Psoas muscle (tissue), 8 donors: Measurements from ENCODE around the gene PCGF3. TPM values are rescaled to one million over a fixed set of nuclear protein-coding genes. Genes with fewer than 3 reads are reported as not detected.

ENCODE experiments used
- ATAC-seq, 4 donors: fragments of 200-7000 bp; cut with Tn5 transposase; one replicate each; pipeline ENCODE4 v1.9.1; 2020; ENCODE audit warnings: moderate library complexity in 3 of 4, mild to moderate bottlenecking in 2 of 4
- DNase-seq, 2 donors: peaks; one replicate each; pipeline ENCODE4 v3.0.0-alpha.2; 2020
- H3K27ac ChIP-seq: fragments of 200-600 bp; one replicate; pipeline ENCODE4 v1.8.0; 2022
- H3K27me3 ChIP-seq, 3 donors: fragments of 200-600 bp in 1 of 3; one replicate each; pipeline versions ENCODE4 v1.6.1 to v1.8.0; 2013 to 2022; ENCODE audit warnings: low read length in 2 of 3, mild to moderate bottlenecking in 2 of 3, moderate library complexity in 1 of 3; ENCODE audit not compliant: insufficient read depth in 3 of 3
- H3K36me3 ChIP-seq, 2 donors: fragments of 200-600 bp in 1 of 2; one replicate each; pipeline versions ENCODE4 v1.6.1 to v1.8.0; 2013 to 2022; ENCODE audit warnings: low read depth in 1 of 2, mild to moderate bottlenecking in 1 of 2, moderate library complexity in 1 of 2; ENCODE audit not compliant: insufficient read depth in 1 of 2
- H3K4me1 ChIP-seq: fragments of 200-600 bp; one replicate; pipeline ENCODE4 v1.8.0; 2022
- H3K4me3 ChIP-seq: fragments of 200-600 bp; one replicate; pipeline ENCODE4 v1.8.0; 2022; ENCODE audit warnings: mild to moderate bottlenecking
- H3K9me3 ChIP-seq: fragments of 200-600 bp; one replicate; pipeline ENCODE4 v1.8.0; 2022
- WGBS, 3 donors: extraction: QIAGEN DNeasy Blood & Tissue Kit; methylation state at CpG; one replicate each; pipeline versions ENCODE4 v1.1.6 to v1.1.7; 2013; 5-methylcytosine and 5-hydroxymethylcytosine counted together
- intact Hi-C, 2 donors: fragments of 100-400 bp; cut with DNase I; formaldehyde crosslinking; loops; one replicate each; pipeline versions ENCODE4 v1.11.0 to v1.14.2; 2022
- polyA plus RNA-seq, 3 donors: library from polyadenylated mRNA; stranded (reverse); fragments of 200-250 nt; gene quantifications; one replicate each; pipeline ENCODE4 v1.2.3, GENCODE V29; 2013
- total RNA-seq, 4 donors: library from RNA; stranded (reverse); fragmentation: NEBNext Ultra II Directional in 2 of 4; extraction: Animal tissue kit (Norgen Biotek cat#: 25700) in 2 of 4; gene quantifications; one replicate each; pipeline versions ENCODE4 v1.2.1 to v1.2.4, GENCODE V29; 2021 to 2023
- TF ChIP-seq, protein P1 (sequence below): fragments of 200-600 bp; IDR thresholded peaks from one replicate; pipeline ENCODE4 v1.8.0; 2022; ENCODE audit warnings: antibody characterized with exemption
- donor health status: healthy with polysubstance abuse.
- donor health status: DM: no; HTN: no; CAD: no; lungs with moderate emphysema.
- donor health status: Bipolar disorder and iron deficiency.
- donor health status: healthy.
- donor health status: DM: yes; HTN: yes; CAD: no.
- donor health status: DM: no; HTN: no; CAD: no.
- donor health status: DM: no; HTN: no; CAD: no.
- donor health status: DM: yes; HTN: yes; CAD: no.

Gene PCGF3
- total and polyA plus RNA-seq, 7 donors, result 10.9 to 19.2 (median 15.1) TPM

DNA sequence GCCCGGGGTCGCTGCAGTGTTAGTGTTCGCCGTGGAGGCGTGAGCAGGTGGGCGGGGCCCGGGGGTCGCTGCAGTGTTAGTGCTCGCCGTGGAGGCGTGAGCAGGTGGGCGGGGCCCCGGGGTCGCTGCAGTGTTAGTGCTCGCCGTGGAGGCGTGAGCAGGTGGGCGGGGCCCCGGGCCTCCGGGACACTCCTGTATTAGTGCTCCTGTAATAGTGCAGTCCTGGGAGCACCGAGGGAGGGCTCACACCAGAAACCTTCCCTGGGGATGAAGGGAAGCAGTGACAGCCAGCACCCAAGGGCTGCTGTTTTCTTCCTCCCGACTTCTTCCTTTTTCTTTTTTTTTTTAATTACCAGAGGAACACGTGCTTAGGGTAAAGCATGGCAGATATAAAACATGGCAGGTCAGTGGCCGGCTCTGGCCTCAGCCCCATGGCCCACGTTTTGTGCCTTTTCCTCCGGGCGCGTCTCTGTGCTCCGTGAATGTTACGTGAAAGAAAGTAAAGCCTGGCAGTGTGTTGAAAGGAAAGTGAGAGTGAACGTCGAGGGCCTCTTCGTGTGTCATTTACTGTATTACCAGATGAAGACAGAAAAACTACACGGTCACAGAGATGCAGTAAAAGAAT is 42.0 kb downstream of the PCGF3 start:
- H3K4me3 ChIP-seq, result no peak overlapping the region
- no peak overlapping the region for H3K27ac ChIP-seq
- no peaks in the 10 kb centered on the region for H3K9me3 ChIP-seq
- ATAC-seq (no peak), DNase-seq (peak in 1 of 2 donors; percentile 39)
- H3K4me1 ChIP-seq, result no peaks in the 10 kb centered on the region
- TF ChIP-seq, protein P1, sequence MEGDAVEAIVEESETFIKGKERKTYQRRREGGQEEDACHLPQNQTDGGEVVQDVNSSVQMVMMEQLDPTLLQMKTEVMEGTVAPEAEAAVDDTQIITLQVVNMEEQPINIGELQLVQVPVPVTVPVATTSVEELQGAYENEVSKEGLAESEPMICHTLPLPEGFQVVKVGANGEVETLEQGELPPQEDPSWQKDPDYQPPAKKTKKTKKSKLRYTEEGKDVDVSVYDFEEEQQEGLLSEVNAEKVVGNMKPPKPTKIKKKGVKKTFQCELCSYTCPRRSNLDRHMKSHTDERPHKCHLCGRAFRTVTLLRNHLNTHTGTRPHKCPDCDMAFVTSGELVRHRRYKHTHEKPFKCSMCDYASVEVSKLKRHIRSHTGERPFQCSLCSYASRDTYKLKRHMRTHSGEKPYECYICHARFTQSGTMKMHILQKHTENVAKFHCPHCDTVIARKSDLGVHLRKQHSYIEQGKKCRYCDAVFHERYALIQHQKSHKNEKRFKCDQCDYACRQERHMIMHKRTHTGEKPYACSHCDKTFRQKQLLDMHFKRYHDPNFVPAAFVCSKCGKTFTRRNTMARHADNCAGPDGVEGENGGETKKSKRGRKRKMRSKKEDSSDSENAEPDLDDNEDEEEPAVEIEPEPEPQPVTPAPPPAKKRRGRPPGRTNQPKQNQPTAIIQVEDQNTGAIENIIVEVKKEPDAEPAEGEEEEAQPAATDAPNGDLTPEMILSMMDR, result no peak
- WGBS, 3 donors, result 87 to 95% (median 94%) methylated on average over 20 to 22 of the region's 34 CpGs
- H3K36me3 ChIP-seq, result peaks cover 2 to 26% of the 10 kb centered on the region in 2 donors
- intact Hi-C loops, result no loop called here
- no peaks in the 10 kb centered on the region for H3K27me3 ChIP-seq

DNA sequence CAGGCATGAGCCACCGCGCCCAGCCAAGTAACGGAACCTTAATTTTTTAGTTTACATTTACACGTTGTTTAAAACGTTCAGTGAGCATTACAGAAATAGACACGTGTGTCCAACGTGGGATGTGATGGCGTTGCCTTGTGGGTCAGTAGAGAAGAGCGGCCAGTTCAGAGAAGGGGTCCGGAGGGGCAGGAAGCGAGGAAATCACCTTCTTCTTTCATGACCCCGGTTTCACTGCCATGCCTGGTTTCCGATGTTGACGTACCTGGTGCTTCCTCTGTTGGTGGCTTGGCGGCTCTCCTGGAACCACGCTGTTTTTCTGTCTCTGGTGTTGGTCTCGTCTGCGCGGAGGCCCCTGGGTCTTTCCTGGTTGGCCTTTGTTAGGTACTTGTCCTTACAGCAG is 42.8 kb downstream of the PCGF3 start:
- intact Hi-C loops, result no loop called here
- peaks cover 2 to 32% of the 10 kb centered on the region in 2 donors for H3K36me3 ChIP-seq
- H3K27ac ChIP-seq, result no peak overlapping the region
- no peaks in the 10 kb centered on the region for H3K9me3 ChIP-seq
- WGBS, 3 donors, result 93 to 95% (median 93%) methylated on average over 19 of the region's 19 CpGs
- no peak for ATAC-seq
- H3K4me1 ChIP-seq, result no peaks in the 10 kb centered on the region
- TF ChIP-seq, protein P1, result no peak
- no peak overlapping the region for H3K4me3 ChIP-seq
- DNase-seq, result peak in 1 of 2 donors; percentile 25
- H3K27me3 ChIP-seq, result no peaks in the 10 kb centered on the region

DNA sequence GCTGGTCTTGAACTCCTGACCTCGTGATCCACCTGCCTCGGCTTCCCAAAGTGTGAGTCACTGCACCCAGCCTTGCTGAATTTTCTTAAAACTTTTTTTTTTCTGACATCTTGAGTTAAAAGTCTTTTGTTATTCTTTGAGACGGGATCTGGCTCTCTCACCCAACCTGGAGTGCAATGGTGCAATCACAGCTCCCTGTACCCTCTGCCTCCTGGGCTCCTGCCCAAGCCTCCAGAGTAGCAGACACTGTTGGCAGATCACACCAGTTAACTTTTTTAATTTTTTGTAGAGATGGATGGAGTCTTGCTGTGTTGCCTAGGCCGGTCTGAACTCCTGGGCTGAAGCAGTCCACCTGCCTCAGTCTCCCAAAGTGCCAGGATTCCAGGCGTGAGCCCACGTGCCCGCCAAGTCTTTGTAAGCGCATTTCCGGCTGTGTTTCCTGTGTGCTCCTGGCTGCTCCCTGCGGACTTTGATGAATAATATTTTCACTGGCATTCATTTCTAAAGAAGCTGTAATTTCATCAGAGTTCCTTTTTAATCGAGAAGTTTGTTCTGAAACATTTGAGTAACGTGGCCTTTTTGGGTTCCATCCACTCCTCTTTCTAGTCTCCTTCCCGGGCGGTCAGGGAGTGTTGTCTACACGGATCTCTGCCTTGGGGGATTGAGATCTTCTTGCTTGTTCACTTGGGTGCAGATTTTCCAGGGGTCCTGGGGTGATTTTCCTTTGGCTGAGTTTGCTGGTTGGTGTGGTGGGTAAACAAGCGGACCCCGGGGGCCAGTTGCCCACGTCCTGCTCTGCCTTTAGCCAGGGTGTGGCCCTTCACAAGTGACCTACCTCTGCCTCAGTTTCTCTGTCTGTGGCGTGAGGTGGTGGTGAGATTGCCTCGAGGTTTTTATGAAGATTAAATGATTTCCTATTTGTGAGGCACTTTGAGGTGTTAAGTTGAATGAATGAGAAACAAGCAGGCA is 44.4 kb downstream of the PCGF3 start:
- H3K9me3 ChIP-seq, result no peaks in the 10 kb centered on the region
- no peaks in the 10 kb centered on the region for H3K4me1 ChIP-seq
- intact Hi-C loops, result no loop called here
- no peaks in the 10 kb centered on the region for H3K27me3 ChIP-seq
- TF ChIP-seq, protein P1, result no peak
- WGBS, 3 donors, result 73 to 86% (median 79%) methylated on average over 20 of the region's 20 CpGs
- no peak overlapping the region for H3K4me3 ChIP-seq
- ATAC-seq, result peak in 3 of 4 donors; percentile 48 to 57 (median 52)
- peaks cover 2 to 33% of the 10 kb centered on the region in 2 donors for H3K36me3 ChIP-seq
- peak; percentile 49 to 63 for DNase-seq
- no peak overlapping the region for H3K27ac ChIP-seq

DNA sequence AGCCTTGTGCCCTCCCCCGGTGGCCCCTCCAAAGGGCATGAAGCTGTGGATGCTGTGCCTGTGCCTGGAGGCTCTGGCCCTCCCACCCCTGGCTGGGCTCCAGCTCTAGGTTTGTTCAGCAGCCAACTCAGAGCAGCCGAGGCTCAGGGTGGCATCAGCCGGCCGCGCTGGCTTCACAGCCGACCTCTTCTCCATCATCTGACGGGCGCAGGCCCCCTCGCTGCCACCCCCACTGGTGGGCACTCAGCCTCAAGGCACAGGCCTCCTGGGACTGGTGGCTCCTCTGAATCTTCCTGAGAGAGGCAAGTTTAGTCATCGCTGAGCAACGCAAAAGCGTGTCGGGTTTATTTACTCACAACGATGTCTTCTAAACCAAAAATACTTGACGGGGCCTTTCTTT is 46.0 kb downstream of the PCGF3 start:
- Histone ChIP-seq H3K27ac (no peak overlapping the region), H3K4me3 (no peak overlapping the region), H3K27me3 (no peaks in the 10 kb centered on the region), H3K36me3 (peaks cover 2 to 39% of the 10 kb centered on the region in 2 donors), H3K9me3 (no peaks in the 10 kb centered on the region), H3K4me1 (no peaks in the 10 kb centered on the region)
- peak in 3 of 4 donors; percentile 16 to 35 (median 25) for ATAC-seq
- WGBS, 3 donors, result 47 to 61% (median 47%) methylated on average over 15 of the region's 15 CpGs
- intact Hi-C loops, result no loop called here
- TF ChIP-seq, protein P1, result no peak
- peak in 1 of 2 donors; percentile 57 for DNase-seq
